ENCODE results near the gene EVX2.

EVX2 gene

DNA sequence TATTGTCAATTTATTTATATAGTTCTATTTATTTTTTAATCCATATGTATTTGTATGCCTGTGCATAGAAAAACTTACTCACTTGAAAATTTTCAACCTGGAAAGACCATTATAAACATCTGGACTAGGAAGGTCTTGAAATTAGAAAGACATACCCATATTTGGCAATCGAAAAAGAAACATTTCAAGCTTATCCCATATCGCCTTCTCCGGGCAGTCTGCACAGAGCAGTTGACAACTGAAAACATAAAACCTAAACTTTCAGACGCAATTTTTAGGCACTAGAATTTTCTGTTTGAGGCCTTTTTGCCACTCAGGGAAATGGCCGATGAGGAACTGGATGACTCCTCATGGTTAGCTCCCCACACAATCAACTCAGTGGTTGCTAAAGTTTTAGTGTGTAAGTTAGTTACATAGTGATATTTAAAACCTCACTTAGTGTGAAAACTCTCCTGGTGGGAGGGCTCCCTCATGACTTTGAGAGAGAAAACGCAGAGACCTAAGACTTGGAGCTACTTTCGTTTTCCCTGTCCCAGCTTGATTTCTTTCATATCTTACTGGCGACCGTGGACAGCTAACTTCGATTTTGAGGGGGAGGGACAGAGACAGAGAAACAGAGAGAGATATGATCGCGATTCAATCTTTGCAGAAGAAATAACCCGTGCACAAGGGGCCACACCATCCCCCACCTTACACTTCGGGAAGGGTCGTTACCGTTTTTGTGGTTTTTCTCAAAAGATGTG is 12.7 kb upstream of the EVX2 start:
- DNase-seq (ENCODE audit: low read depth, low spot score): no peak

DNA sequence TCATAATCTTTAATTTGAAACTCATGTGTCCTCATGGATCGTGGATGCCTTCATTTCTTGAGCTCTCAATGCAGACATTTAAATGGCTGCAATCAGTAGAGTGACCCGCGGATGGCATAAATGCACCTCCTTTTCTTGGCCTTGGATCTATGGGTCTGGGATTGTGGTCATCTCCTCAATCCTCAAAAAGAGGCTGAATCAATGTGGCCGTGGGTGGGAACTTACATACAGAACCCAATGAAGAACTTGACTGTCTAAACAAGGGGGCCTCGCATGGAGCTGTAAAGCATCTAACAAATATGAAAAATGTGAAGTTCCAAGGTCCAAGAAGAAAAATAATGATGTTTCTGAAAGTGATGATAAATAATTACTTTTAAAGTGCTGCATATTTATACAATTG is 11.7 kb upstream of the EVX2 start:
- no peak for DNase-seq (ENCODE audit: low read depth, low spot score)

GRCh38 chr2:176094349-176094748 is 10.6 kb upstream of the EVX2 start:
- no peak for DNase-seq (ENCODE audit: low read depth, low spot score)

- DNase-seq (ENCODE audit: low read depth, low spot score): no peak
These were observed 10.1 kb upstream of the EVX2 start for GRCh38 chr2:176093898-176094249.

DNA sequence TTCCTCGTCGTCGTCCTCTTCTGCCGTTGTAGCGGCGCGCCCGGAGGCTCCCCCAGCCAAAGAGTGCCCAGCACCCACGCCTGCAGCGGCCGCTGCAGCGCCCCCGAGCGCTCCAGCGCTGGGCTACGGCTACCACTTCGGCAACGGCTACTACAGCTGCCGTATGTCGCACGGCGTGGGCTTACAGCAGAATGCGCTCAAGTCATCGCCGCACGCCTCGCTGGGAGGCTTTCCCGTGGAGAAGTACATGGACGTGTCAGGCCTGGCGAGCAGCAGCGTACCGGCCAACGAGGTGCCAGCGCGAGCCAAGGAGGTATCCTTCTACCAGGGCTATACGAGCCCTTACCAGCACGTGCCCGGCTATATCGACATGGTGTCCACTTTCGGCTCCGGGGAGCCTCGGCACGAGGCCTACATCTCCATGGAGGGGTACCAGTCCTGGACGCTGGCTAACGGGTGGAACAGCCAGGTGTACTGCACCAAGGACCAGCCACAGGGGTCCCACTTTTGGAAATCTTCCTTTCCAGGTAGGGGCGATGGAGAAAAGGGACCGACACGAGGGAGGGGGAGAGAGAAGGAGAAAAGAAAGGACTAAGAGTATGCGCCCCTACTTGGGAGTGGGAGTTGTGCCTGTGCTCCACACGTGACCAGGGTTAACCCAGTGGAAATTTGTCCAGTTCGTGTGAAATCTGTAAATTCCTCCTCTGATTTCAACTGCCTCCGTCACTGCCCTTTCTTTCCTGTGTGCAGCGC is 9.6 kb upstream of the EVX2 start:
- DNase-seq (ENCODE audit: low read depth, low spot score): no peak

DNA sequence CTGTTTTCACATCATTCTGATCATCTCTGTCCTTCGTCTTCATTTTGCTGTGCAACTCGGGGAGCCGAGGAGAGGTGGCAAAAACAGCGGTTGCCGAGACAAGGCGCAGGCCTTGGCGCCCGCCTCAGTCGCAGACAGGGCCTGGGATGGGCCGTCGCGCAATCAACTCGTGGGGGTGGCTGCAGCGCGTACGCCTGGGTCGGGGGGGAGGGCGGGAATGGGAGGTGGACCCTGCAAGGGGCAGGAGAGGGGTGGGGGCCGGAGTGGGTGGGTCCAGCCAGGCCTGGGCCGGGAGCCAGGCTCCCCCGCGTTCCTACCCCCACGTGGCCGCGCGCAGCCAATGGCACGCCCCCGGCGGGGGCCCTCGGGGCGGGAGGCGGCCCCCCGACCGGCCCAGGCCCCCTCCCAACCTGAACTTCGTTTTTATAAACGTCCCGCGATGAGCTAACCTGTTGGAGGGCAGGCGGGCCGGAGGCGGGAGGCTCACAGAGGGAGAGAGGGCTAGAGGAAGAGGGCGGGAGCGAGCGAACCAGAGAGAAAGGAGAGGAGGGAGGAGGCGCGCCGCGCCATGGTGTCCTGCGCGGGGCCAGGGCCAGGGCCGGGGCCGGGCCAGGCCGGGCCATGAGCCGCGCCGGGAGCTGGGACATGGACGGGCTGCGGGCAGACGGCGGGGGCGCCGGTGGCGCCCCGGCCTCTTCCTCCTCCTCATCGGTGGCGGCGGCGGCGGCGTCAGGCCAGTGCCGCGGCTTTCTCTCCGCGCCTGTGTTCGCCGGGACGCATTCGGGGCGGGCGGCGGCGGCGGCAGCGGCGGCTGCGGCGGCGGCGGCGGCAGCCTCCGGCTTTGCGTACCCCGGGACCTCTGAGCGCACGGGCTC is 8.7 kb upstream of the EVX2 start, which contains the start of gene HOXD13:
Gene HOXD13, plus strand, starts transcription at position 452 of the 875 bp plus-strand sequence. Its CDS starts 170 bp downstream, at position 622.
- no peak for DNase-seq (ENCODE audit: low read depth, low spot score)

DNA sequence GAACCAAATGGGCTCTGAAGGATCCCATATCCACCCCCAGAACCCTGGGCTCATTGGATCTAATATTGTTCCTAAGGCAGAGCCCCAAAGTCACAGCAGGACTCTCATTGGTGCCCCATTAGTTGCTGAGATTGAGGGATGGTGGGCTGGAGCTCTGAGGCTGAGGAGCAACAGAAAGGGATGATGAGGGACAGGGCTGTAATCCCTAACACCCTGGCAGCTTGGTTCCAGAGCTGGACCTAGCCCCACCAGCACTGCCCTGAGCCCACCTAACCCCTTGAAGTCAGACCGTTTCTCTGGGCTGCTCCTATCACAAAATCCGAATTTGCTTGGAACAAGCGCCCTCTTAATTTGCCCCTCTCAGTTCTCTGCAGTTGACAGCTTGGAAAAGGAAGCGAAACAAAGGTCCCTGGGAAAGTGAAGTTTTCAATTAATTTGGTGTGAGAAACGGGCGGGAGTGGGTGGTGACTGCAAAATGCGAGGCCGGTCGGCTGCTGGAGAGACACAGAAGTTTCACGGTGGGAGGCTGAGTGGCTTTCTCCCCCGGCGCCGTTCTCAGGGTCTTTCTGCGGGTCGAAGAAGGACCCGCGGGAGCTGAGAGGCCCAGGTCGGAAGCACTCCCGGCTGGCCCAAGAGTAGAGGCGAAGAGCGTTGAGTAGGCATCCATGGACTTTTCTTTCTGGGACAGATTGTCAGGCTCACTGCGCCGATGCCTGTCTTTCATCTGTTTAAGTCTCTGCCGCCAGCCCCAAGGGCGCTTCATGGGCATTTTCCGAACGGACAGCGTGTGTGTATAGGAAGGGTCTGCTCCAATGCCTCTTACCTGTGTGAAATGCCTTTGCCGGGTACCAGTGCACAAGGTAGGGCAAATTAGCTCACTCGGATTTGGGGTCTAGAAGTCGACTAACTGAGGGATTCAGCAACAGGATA is 7.8 kb upstream of the EVX2 start:
- DNase-seq (ENCODE audit: low read depth, low spot score): no peak

DNA sequence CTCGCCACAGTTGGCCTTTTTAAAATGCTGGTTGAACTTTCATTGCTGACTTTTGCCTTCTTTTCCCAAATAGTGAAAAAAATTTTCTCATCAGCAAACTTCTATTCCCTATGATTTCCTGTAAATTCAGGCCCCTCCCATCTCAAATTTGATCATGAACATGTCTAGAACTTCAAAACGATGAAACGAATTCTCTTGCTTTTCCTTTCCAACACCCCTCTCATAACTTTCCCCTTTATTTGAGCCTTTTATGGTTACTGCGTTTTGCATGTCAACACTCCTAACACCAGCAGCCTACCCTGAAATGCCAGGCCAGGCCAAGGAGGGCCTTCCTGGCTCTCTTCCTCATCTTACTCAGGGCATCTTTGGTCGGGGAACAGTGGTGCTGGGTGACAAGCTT is 7.1 kb upstream of the EVX2 start:
- DNase-seq (ENCODE audit: low read depth, low spot score): no peak

- no peak for DNase-seq (ENCODE audit: low read depth, low spot score)
These were observed 6.2 kb upstream of the EVX2 start for GRCh38 chr2:176089843-176090395.

- DNase-seq (ENCODE audit: low read depth, low spot score): no peak
These were observed 5.4 kb upstream of the EVX2 start for GRCh38 chr2:176088937-176089842.

DNA sequence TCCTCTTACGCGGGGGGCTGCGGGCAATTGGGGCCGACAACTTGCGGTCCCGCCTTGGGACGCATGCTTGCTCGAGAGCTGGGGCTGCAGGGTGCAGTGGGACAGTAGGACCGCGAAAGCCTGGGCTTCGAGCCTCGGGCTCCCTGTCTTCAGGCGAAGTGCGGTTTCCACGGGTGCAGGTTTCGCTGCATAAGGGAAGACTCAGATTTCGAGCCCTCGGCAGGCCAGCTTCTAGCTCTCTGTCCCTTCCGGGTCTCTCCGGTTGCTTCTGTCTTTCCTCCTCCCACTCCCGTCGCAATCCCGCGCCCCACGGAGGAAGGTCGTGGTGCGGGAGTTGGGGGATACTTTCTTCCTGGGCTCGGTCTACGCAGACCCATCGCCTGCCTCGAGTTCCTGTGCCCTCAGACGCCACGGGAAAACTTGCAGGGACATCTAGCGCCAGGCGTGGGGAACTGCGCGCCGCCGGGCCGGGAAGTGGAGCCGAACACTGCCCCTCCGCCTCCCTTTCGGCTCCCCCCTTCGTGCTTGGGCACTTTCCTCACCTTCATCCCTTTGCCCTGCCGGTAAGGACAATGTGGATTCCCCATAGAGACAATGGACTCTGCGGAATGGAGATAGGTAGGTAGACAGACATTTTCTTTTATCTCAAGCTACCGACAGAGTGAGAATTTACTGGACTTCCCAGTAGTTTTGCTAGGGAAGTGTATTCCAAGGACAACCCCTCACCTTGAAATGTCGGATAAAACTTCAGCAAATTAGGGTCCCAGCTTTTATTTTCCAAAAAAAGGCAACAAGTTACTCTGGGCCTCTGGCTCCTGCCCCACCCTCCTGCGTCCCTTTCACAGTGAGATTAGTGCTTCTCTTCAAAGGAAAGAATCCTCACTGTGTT is 4.5 kb upstream of the EVX2 start:
- no peak for DNase-seq (ENCODE audit: low read depth, low spot score)

GRCh38 chr2:176087330-176088047 is 3.7 kb upstream of the EVX2 start:
- no peak for DNase-seq (ENCODE audit: low read depth, low spot score)

DNA sequence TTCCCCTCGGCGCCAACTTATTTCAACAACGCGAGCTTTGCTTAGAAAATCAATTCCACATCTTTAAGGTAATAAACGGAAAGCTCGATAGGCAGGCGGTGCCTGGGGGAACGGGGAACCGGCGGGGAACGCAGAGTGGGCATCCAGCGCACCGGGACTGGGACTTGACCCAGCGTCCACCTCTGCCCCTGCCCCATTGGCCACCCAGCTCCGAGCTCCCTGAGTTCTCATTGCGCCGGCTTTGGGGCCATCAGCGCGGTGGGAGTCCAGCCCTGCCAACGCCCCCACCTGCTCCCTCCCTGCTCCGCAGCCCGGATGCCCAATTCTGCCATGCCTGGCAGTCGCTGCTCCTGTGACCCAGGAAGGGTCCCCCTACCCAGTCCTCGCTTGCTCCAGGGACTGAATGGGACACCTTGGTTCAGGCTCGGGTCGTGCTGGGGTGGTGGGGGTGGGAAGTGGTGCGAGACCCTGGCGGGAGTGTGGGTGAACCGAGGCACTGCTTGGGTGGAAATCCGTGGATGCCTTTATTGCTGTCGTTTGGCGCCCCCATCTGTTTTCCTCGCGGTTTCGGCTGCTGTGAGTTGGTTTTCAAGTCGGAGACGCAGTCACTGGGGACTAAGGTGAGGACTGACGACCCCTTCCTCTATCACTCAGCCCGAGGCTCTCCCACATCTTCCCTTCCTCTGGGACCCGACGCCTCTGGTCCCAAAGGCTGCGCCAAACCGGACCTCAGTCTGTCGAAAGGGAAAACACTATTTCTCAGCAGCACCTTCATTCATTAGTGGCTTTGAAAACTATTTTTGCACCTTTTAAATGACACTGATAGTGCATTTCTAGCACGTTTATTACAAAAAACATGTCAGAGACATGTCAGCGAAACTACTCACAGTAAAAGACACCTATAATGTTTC is 2.4 kb upstream of the EVX2 start:
- DNase-seq (ENCODE audit: low read depth, low spot score): no peak

- DNase-seq (ENCODE audit: low read depth, low spot score): no peak
These were observed 1.5 kb upstream of the EVX2 start for GRCh38 chr2:176085120-176085788.

DNA sequence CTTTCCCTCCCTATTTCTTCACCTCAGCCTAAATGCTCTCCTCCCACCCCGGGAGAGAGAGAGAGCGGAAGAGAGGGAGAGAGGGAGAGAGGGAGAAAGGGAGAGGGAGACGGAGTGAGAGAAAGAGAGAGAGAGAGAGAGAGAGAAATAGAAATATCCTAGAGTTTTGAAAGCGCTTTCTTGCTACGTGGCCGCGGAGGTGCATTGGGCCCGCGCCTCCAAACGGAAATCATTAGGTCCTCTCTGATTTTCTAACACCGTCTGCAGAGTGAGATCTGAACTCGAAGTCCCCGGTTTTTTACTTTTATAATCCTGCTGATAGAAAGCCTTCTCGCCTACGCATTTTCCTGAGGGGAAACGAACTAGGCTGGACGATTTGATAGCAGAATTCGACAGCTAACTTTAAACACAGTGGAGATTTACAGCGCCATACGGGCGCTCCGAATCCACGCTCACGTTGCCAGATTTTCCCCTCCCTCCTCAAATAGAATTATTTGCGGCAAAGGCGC is 903 bp upstream of the EVX2 start:
- no peak for DNase-seq (ENCODE audit: low read depth, low spot score)

All from brain pericyte (primary cell).